Measurements from ENCODE around the gene SAP30BP.

DNA sequence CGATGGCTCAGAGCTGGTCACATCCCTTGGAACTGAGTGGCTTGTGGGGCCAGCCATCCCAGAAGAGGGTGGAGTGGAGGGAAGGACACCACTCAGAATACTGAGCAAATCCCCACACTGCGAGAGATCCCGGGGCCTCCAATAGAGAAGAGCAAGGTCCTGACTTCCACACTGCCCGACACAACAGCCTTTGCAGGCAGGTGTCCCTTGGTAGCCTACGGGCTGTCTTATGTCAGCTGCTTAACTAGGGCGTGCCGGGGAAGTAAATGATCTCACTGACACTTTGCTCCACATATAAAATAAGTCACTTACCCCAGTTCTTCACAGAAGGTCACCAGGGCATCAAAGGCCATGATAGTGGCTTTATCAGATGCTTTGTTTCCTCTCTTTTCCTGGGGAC, 16.3 kb upstream of the SAP30BP start:
- TF ChIP-seq, protein P1, sequence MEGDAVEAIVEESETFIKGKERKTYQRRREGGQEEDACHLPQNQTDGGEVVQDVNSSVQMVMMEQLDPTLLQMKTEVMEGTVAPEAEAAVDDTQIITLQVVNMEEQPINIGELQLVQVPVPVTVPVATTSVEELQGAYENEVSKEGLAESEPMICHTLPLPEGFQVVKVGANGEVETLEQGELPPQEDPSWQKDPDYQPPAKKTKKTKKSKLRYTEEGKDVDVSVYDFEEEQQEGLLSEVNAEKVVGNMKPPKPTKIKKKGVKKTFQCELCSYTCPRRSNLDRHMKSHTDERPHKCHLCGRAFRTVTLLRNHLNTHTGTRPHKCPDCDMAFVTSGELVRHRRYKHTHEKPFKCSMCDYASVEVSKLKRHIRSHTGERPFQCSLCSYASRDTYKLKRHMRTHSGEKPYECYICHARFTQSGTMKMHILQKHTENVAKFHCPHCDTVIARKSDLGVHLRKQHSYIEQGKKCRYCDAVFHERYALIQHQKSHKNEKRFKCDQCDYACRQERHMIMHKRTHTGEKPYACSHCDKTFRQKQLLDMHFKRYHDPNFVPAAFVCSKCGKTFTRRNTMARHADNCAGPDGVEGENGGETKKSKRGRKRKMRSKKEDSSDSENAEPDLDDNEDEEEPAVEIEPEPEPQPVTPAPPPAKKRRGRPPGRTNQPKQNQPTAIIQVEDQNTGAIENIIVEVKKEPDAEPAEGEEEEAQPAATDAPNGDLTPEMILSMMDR (IDR thresholded peaks at IDR 0.05), result no peak
- TF ChIP-seq BCL3 (IDR thresholded peaks at IDR 0.05) (no peak), EP300 (IDR thresholded peaks at IDR 0.05) (no peak)

Data from A549 (cell line).